ENCODE measurements around the gene OGFOD2.

DNA sequence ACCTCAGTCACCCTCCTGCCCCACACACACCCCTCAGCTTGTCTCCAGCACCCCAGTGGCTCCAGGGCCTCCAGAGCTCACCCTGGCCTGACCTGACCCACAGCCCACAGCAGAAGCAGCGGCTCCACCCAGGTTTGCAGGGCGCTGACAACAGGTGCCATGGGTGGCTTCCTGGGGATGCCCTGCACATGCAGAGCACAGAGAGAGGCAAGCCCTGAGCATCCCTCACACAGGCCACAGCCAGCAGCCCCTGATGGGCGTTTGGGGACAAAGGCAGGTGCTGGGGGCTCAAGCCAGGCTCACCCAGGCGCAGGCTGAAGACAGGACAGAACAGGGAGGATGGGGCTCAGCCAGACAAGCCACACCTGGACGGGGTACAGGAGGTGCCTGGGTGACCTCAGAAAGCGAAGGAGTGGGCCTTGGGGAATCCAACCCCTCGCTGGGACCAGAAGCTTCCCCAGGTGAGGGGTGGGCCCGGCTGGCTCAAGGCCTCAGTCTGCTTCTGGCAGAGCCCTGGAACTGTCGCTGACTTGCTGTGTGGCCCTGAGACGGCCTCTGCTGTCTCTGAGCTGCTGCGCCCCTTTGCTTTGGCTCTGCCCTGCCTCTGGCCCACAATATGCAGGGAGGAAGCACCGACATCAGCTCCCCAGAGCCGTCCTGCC lies 16.0 kb downstream of the OGFOD2 start:
- TF ChIP-seq CTCF (IDR thresholded peaks at IDR 0.05) (no peak), POLR2A (IDR thresholded peaks at IDR 0.05) (no peak)
